AG04449 (cell line): ENCODE results near the gene PRKG1.

ENCODE experiments used
- CTCF ChIA-PET: fragments of 350-600 bp; formaldehyde crosslinking; extraction: SDS; loops from one replicate; lab custom pipeline; 2021; ENCODE audit warnings: antibody characterized with exemption; lab: Yijun Ruan, JAX
- POLR2A ChIA-PET: fragments of 400-600, 350-600 bp; formaldehyde crosslinking; extraction: SDS; loops from one replicate; lab custom pipeline; 2020; ENCODE audit warnings: antibody characterized with exemption, inconsistent platforms; lab: Yijun Ruan, JAX
- DNase-seq: peaks from one replicate; pipeline ENCODE4 v3.0.0-alpha.2; 2010; ENCODE audit warnings: low read depth, low spot score
- H3K4me3 ChIP-seq: 2 replicates; pipeline ENCODE4 v1.5.1; 2011; ENCODE audit warnings: low read depth, mild to moderate bottlenecking, control low read depth, low read length
- CTCF ChIP-seq: IDR thresholded peaks from one replicate; pipeline ENCODE4 v1.5.1; 2011; ENCODE audit warnings: mild to moderate bottlenecking, moderate library complexity, low read length, control low read depth, inconsistent platforms; ENCODE audit not compliant: insufficient read depth; ENCODE audit errors: missing control alignments

Gene PRKG1

GRCh38 chr10:52276986-52277385 is 1202.7 kb downstream of the PRKG1 start:
- POLR2A ChIA-PET = no interaction called here
- CTCF ChIA-PET = interaction anchor here (1.3 kb wide), 1 partner anchor 30 kb away, joined by 3 read pairs; no protein-coding TSS in a partner anchor
- TF ChIP-seq CTCF = no peak
- DNase-seq = no peak
- H3K4me3 ChIP-seq = no peak overlapping the region

- DNase-seq = no peak
- no peak overlapping the region for H3K4me3 ChIP-seq
- no peak for TF ChIP-seq CTCF
- ChIA-PET POLR2A (no interaction called here), CTCF (interaction anchor here (1.4 kb wide), 1 partner anchor 12 kb away, joined by 3 read pairs; no protein-coding TSS in a partner anchor)
These were observed 1205.3 kb downstream of the PRKG1 start for GRCh38 chr10:52279546-52279945.

GRCh38 chr10:52280051-52280450 is 1205.8 kb downstream of the PRKG1 start:
- ChIA-PET POLR2A (no interaction called here), CTCF (interaction anchor here (2.2 kb wide), 1 partner anchor 28 kb away, joined by 8 read pairs; no protein-coding TSS in a partner anchor)
- H3K4me3 ChIP-seq = no peak overlapping the region
- no peak for DNase-seq
- no peak for TF ChIP-seq CTCF

- ChIA-PET POLR2A (no interaction called here), CTCF (no interaction called here)
- TF ChIP-seq CTCF = no peak
- DNase-seq = no peak
- H3K4me3 ChIP-seq = no peak overlapping the region
These were observed 1208.9 kb downstream of the PRKG1 start for GRCh38 chr10:52283174-52283573.

GRCh38 chr10:52284416-52285013 is 1210.2 kb downstream of the PRKG1 start:
- H3K4me3 ChIP-seq = no peak overlapping the region
- POLR2A ChIA-PET = no interaction called here

More at GRCh38 chr10:52284416-52285013, 1210.2 kb downstream of the PRKG1 start:
- CTCF ChIA-PET = interaction anchor here (1.0 kb wide), 1 partner anchor 282 kb away, joined by 3 read pairs; no protein-coding TSS in a partner anchor
- DNase-seq = no peak
- no peak for TF ChIP-seq CTCF
